SH-SY5Y (cell line): ENCODE results near the gene PIP4K2A.

Experiments used
- GATA2 ChIP-seq: IDR thresholded peaks from 2 replicates; pipeline ENCODE4 v1.6.1; 2011; ENCODE audit warnings: mild to moderate bottlenecking, low read depth, low read length
- GATA3 ChIP-seq: IDR thresholded peaks from 2 replicates; pipeline ENCODE4 v1.6.1; 2011; ENCODE audit warnings: low read depth, mild to moderate bottlenecking, low read length, moderate library complexity

- TF ChIP-seq GATA2: no peak
- TF ChIP-seq GATA3: no peak
Observed at GRCh38 chr10:22646388-22646853, 68.0 kb downstream of the PIP4K2A start.
